WTC11 (cell line): ENCODE data around the gene NOS3. TPM values are rescaled to one million over a fixed set of nuclear protein-coding genes. Genes with fewer than 3 reads are reported as not detected.

Experiments used
- ATAC-seq: fragments of 200-7000 bp; cut with Tn5 transposase; 2 replicates; pipeline ENCODE4 v1.10.0; 2021; ENCODE audit warnings: mild to moderate bottlenecking, moderate library complexity
- CTCF ChIA-PET: fragments of 300-600 bp; sonication (Branson Sonifier 250); formaldehyde crosslinking; loops from one replicate; lab custom pipeline; 2021; ENCODE audit warnings: antibody characterized with exemption; lab: Charles Lee
- POLR2A ChIA-PET: fragments of 350-600 bp; sonication (Branson Sonifier 250); formaldehyde crosslinking; loops from one replicate; lab custom pipeline; 2021; ENCODE audit warnings: antibody characterized with exemption; lab: Charles Lee
- DNase-seq: peaks from one replicate; pipeline ENCODE4 v3.0.0; 2021; ENCODE audit warnings: low spot score
- H3K27ac Mint-ChIP-seq: 2 replicates; pipeline ENCODE4 v1.8.0; 2021; ENCODE audit warnings: mixed read lengths
- H3K27me3 Mint-ChIP-seq: 2 replicates; pipeline ENCODE4 v1.8.0; 2021; ENCODE audit warnings: low read depth, mild to moderate bottlenecking, moderate library complexity, mixed read lengths
- H3K36me3 Mint-ChIP-seq: 2 replicates; pipeline ENCODE4 v1.8.0; 2021; ENCODE audit warnings: mixed read lengths
- H3K4me1 Mint-ChIP-seq: 2 replicates; pipeline ENCODE4 v1.8.0; 2022; ENCODE audit warnings: mixed read lengths
- H3K4me3 Mint-ChIP-seq: 2 replicates; pipeline ENCODE4 v1.8.0; 2021; ENCODE audit warnings: mild to moderate bottlenecking, moderate library complexity, mixed read lengths
- H3K9me3 Mint-ChIP-seq: 2 replicates; pipeline ENCODE4 v1.8.0; 2021; ENCODE audit warnings: mixed read lengths
- ESRRA ChIP-seq: sonication (generic); formaldehyde crosslinking; IDR thresholded peaks from 2 replicates; pipeline ENCODE4 v1.8.1; 2022; ENCODE audit warnings: mild to moderate bottlenecking, missing genetic modification reagents, borderline replicate concordance
- FOXJ3 ChIP-seq: sonication (generic); formaldehyde crosslinking; IDR thresholded peaks from 2 replicates; pipeline ENCODE4 v1.9.0; 2021; ENCODE audit warnings: missing genetic modification reagents, mild to moderate bottlenecking, borderline replicate concordance
- FOXP1 ChIP-seq: sonication (generic); formaldehyde crosslinking; IDR thresholded peaks from 2 replicates; pipeline ENCODE4 v1.8.0; 2022; ENCODE audit warnings: missing genetic modification reagents, mild to moderate bottlenecking, moderate library complexity, borderline replicate concordance
- GABPB1 ChIP-seq: sonication (generic); formaldehyde crosslinking; IDR thresholded peaks from 2 replicates; pipeline ENCODE4 v1.8.1; 2023; ENCODE audit warnings: mild to moderate bottlenecking, missing genetic modification reagents
- NR1H2 ChIP-seq: sonication (generic); formaldehyde crosslinking; IDR thresholded peaks from 2 replicates; pipeline ENCODE4 v1.9.0; 2021; ENCODE audit warnings: mild to moderate bottlenecking, moderate library complexity, missing genetic modification reagents
- NR2C2 ChIP-seq: sonication (generic); formaldehyde crosslinking; IDR thresholded peaks from 2 replicates; pipeline ENCODE4 v1.8.0; 2022; ENCODE audit warnings: mild to moderate bottlenecking, missing genetic modification reagents
- OVOL2 ChIP-seq: fragments of 250-450 bp; sonication (Bioruptor Pico); IDR thresholded peaks from 2 replicates; pipeline ENCODE4 v1.9.0; 2021; ENCODE audit warnings: mild to moderate bottlenecking, borderline replicate concordance
- PRRX2 ChIP-seq: fragments of 250-450 bp; sonication (Bioruptor Pico); IDR thresholded peaks from 2 replicates; pipeline ENCODE4 v1.8.0; 2021; ENCODE audit warnings: mild to moderate bottlenecking
- SMAD3 ChIP-seq: sonication (generic); formaldehyde crosslinking; IDR thresholded peaks from 2 replicates; pipeline ENCODE4 v1.8.0; 2022; ENCODE audit warnings: missing genetic modification reagents, mild to moderate bottlenecking, borderline replicate concordance
- TEAD4 ChIP-seq: sonication (generic); formaldehyde crosslinking; IDR thresholded peaks from 2 replicates; pipeline ENCODE4 v1.8.0; 2022; ENCODE audit warnings: mild to moderate bottlenecking, missing genetic modification reagents
- TP53 ChIP-seq: sonication (generic); formaldehyde crosslinking; IDR thresholded peaks from 2 replicates; pipeline ENCODE4 v1.8.1; 2023; ENCODE audit warnings: mild to moderate bottlenecking, missing genetic modification reagents
- ZNF121 ChIP-seq: sonication (generic); formaldehyde crosslinking; IDR thresholded peaks from 2 replicates; pipeline ENCODE4 v1.8.0; 2023; ENCODE audit warnings: missing genetic modification reagents
- ZNF396 ChIP-seq: fragments of 250-450 bp; sonication (Bioruptor Pico); IDR thresholded peaks from 2 replicates; pipeline ENCODE4 v1.8.0; 2021; ENCODE audit warnings: mild to moderate bottlenecking, moderate library complexity, borderline replicate concordance
- total RNA-seq: library from RNA; stranded (reverse); gene quantifications from 3 replicates; pipeline ENCODE4 v1.2.3, GENCODE V29; 2021
- TF ChIP-seq, protein P1 (sequence below): sonication (generic); formaldehyde crosslinking; IDR thresholded peaks from 2 replicates; pipeline ENCODE4 v1.8.1; 2023; ENCODE audit warnings: mild to moderate bottlenecking, moderate library complexity, missing genetic modification reagents
- TF ChIP-seq, protein P2 (sequence below): sonication (generic); formaldehyde crosslinking; IDR thresholded peaks from 2 replicates; pipeline ENCODE4 v1.8.0; 2023; ENCODE audit warnings: missing genetic modification reagents
- TF ChIP-seq, protein P3 (sequence below): sonication (generic); formaldehyde crosslinking; IDR thresholded peaks from 2 replicates; pipeline ENCODE4 v1.8.0; 2023; ENCODE audit warnings: missing genetic modification reagents, mild to moderate bottlenecking, borderline replicate concordance
- TF ChIP-seq, protein P4 (sequence below): sonication (generic); formaldehyde crosslinking; IDR thresholded peaks from 2 replicates; pipeline ENCODE4 v1.8.0; 2022; ENCODE audit warnings: mild to moderate bottlenecking, missing genetic modification reagents
- TF ChIP-seq, protein P5 (sequence below): sonication (generic); formaldehyde crosslinking; IDR thresholded peaks from 2 replicates; pipeline ENCODE4 v1.8.1; 2022; ENCODE audit warnings: mild to moderate bottlenecking, moderate library complexity, missing genetic modification reagents
- TF ChIP-seq, protein P6 (sequence below): sonication (generic); formaldehyde crosslinking; conservative IDR thresholded peaks from 2 replicates; pipeline ENCODE4 v1.8.1; 2023; ENCODE audit warnings: mild to moderate bottlenecking, low read depth, missing genetic modification reagents, moderate library complexity
- TF ChIP-seq, protein P7 (sequence below): sonication (generic); formaldehyde crosslinking; IDR thresholded peaks from 2 replicates; pipeline ENCODE4 v1.8.0; 2022; ENCODE audit warnings: mild to moderate bottlenecking, missing genetic modification reagents

NOS3 gene
- total RNA-seq, 1 experiment from 2014 or later: 6.6 TPM

DNA sequence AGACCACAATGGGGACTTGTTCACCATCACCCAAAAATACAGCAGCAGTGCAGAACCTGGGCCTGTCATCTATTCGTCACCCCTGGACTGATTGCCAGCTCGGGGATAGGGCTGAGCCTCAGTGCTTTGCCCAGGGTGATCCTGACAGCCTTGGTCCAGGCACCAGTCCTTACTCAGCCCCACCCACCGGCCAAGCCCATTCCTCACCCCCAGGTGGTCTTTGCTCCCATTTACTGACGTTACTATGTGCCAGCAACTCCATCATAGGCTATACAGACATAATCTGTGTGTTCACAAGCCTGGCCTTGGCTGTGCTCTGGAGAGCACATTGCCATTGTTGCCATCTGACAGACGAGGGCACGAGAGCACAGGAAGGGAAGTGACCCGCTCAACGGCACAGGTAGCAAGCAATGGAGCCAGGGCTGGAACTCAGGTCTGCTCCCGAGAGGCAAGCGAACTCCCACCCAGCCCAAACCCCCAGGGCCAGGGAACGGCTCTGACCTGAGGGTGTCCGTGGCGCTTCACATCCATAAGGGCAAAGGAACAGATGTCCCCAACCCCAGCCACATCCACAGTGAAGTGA is 26.6 kb downstream of the NOS3 start (continued):
- TF ChIP-seq FOXJ3 (CRISPR knock-in tag): no peak
- TF ChIP-seq FOXP1 (CRISPR knock-in tag): no peak
- no peak for TF ChIP-seq GABPB1 (CRISPR knock-in tag)
- TF ChIP-seq, all 79 proteins: peak for 0

DNA sequence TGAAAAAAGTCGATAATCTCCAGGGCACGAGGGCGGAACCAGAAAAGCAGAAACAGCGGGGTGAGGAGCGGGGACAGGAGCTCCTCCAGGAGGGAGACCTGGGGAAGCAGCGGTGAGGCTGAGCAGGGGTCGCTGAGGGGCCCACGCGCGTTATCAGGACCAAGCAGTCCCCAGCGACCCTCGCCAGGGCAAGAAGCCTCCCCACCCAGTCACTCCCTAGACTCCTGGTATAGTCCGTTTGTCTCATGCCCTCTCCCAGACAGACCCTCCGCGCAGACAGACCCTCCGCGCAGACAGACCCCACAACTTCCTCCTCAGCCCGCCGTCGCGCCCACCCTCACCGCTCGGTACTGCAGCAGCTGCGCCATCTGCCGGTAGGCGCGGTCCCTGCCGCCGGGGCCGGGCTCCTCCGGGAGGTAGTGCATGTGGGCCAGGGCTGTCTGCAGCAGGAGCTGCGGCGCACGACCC is 27.2 kb downstream of the NOS3 start:
- ChIA-PET CTCF (interaction anchor here (0.5 to 6.3 kb wide), 63 partner anchors 9 to 1442 kb away, joined by 3 to 112 read pairs (median 4); partner anchors contain the start of genes ABCB8, ABCF2, AOC1 and ASB10), POLR2A (interaction anchor here (0.9 to 1.5 kb wide), 4 partner anchors 10 to 68 kb away, joined by 3 to 8 read pairs (median 4); partner anchors contain the start of gene ABCB8)
- Mint-ChIP-seq H3K9me3 (no peaks in the 10 kb centered on the region), H3K4me3 (peak overlapping the region; percentile 68), H3K27ac (no peak overlapping the region), H3K36me3 (no peaks in the 10 kb centered on the region), H3K27me3 (peaks cover 82% of the 10 kb centered on the region), H3K4me1 (peaks cover 39% of the 10 kb centered on the region)
- ATAC-seq (peak; percentile 69), DNase-seq (peak; percentile 95)
- TF ChIP-seq, protein P1, sequence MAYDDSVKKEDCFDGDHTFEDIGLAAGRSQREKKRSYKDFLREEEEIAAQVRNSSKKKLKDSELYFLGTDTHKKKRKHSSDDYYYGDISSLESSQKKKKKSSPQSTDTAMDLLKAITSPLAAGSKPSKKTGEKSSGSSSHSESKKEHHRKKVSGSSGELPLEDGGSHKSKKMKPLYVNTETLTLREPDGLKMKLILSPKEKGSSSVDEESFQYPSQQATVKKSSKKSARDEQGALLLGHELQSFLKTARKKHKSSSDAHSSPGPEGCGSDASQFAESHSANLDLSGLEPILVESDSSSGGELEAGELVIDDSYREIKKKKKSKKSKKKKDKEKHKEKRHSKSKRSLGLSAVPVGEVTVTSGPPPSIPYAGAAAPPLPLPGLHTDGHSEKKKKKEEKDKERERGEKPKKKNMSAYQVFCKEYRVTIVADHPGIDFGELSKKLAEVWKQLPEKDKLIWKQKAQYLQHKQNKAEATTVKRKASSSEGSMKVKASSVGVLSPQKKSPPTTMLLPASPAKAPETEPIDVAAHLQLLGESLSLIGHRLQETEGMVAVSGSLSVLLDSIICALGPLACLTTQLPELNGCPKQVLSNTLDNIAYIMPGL (CRISPR knock-in tag): peak; percentile 88
- TF ChIP-seq, protein P2, sequence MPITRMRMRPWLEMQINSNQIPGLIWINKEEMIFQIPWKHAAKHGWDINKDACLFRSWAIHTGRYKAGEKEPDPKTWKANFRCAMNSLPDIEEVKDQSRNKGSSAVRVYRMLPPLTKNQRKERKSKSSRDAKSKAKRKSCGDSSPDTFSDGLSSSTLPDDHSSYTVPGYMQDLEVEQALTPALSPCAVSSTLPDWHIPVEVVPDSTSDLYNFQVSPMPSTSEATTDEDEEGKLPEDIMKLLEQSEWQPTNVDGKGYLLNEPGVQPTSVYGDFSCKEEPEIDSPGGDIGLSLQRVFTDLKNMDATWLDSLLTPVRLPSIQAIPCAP (CRISPR knock-in tag): no peak
- TF ChIP-seq, protein P3, sequence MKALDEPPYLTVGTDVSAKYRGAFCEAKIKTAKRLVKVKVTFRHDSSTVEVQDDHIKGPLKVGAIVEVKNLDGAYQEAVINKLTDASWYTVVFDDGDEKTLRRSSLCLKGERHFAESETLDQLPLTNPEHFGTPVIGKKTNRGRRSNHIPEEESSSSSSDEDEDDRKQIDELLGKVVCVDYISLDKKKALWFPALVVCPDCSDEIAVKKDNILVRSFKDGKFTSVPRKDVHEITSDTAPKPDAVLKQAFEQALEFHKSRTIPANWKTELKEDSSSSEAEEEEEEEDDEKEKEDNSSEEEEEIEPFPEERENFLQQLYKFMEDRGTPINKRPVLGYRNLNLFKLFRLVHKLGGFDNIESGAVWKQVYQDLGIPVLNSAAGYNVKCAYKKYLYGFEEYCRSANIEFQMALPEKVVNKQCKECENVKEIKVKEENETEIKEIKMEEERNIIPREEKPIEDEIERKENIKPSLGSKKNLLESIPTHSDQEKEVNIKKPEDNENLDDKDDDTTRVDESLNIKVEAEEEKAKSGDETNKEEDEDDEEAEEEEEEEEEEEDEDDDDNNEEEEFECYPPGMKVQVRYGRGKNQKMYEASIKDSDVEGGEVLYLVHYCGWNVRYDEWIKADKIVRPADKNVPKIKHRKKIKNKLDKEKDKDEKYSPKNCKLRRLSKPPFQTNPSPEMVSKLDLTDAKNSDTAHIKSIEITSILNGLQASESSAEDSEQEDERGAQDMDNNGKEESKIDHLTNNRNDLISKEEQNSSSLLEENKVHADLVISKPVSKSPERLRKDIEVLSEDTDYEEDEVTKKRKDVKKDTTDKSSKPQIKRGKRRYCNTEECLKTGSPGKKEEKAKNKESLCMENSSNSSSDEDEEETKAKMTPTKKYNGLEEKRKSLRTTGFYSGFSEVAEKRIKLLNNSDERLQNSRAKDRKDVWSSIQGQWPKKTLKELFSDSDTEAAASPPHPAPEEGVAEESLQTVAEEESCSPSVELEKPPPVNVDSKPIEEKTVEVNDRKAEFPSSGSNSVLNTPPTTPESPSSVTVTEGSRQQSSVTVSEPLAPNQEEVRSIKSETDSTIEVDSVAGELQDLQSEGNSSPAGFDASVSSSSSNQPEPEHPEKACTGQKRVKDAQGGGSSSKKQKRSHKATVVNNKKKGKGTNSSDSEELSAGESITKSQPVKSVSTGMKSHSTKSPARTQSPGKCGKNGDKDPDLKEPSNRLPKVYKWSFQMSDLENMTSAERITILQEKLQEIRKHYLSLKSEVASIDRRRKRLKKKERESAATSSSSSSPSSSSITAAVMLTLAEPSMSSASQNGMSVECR (CRISPR knock-in tag): 0 out of 2 replicates have a peak, but pooled peaks have one; percentile 95
- no peak for TF ChIP-seq ESRRA (CRISPR knock-in tag)
- no peak for TF ChIP-seq PRRX2 (CRISPR knock-in tag)
- no peak for TF ChIP-seq NR1H2 (CRISPR knock-in tag)
- TF ChIP-seq, protein P4, sequence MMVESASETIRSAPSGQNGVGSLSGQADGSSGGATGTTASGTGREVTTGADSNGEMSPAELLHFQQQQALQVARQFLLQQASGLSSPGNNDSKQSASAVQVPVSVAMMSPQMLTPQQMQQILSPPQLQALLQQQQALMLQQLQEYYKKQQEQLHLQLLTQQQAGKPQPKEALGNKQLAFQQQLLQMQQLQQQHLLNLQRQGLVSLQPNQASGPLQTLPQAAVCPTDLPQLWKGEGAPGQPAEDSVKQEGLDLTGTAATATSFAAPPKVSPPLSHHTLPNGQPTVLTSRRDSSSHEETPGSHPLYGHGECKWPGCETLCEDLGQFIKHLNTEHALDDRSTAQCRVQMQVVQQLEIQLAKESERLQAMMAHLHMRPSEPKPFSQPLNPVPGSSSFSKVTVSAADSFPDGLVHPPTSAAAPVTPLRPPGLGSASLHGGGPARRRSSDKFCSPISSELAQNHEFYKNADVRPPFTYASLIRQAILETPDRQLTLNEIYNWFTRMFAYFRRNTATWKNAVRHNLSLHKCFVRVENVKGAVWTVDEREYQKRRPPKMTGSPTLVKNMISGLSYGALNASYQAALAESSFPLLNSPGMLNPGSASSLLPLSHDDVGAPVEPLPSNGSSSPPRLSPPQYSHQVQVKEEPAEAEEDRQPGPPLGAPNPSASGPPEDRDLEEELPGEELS (CRISPR knock-in tag): no peak
- TF ChIP-seq, protein P5, sequence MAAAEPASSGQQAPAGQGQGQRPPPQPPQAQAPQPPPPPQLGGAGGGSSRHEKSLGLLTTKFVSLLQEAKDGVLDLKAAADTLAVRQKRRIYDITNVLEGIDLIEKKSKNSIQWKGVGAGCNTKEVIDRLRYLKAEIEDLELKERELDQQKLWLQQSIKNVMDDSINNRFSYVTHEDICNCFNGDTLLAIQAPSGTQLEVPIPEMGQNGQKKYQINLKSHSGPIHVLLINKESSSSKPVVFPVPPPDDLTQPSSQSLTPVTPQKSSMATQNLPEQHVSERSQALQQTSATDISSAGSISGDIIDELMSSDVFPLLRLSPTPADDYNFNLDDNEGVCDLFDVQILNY (CRISPR knock-in tag): no peak
- no peak for TF ChIP-seq NR2C2 (CRISPR knock-in tag)
- no peak for TF ChIP-seq ZNF121 (CRISPR knock-in tag)
- TF ChIP-seq, protein P6, sequence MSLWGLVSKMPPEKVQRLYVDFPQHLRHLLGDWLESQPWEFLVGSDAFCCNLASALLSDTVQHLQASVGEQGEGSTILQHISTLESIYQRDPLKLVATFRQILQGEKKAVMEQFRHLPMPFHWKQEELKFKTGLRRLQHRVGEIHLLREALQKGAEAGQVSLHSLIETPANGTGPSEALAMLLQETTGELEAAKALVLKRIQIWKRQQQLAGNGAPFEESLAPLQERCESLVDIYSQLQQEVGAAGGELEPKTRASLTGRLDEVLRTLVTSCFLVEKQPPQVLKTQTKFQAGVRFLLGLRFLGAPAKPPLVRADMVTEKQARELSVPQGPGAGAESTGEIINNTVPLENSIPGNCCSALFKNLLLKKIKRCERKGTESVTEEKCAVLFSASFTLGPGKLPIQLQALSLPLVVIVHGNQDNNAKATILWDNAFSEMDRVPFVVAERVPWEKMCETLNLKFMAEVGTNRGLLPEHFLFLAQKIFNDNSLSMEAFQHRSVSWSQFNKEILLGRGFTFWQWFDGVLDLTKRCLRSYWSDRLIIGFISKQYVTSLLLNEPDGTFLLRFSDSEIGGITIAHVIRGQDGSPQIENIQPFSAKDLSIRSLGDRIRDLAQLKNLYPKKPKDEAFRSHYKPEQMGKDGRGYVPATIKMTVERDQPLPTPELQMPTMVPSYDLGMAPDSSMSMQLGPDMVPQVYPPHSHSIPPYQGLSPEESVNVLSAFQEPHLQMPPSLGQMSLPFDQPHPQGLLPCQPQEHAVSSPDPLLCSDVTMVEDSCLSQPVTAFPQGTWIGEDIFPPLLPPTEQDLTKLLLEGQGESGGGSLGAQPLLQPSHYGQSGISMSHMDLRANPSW (CRISPR knock-in tag): no peak
- TF ChIP-seq, protein P7, sequence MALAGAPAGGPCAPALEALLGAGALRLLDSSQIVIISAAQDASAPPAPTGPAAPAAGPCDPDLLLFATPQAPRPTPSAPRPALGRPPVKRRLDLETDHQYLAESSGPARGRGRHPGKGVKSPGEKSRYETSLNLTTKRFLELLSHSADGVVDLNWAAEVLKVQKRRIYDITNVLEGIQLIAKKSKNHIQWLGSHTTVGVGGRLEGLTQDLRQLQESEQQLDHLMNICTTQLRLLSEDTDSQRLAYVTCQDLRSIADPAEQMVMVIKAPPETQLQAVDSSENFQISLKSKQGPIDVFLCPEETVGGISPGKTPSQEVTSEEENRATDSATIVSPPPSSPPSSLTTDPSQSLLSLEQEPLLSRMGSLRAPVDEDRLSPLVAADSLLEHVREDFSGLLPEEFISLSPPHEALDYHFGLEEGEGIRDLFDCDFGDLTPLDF (CRISPR knock-in tag): no peak
- TF ChIP-seq TEAD4 (CRISPR knock-in tag): no peak
- no peak for TF ChIP-seq TP53 (CRISPR knock-in tag)
- no peak for TF ChIP-seq ZNF396 (CRISPR knock-in tag)
- TF ChIP-seq SMAD3 (CRISPR knock-in tag): no peak
- TF ChIP-seq OVOL2 (CRISPR knock-in tag): no peak
